PC-9 (cell line): ENCODE data around the gene SNAPC1. TPM values are rescaled to one million over a fixed set of nuclear protein-coding genes. Genes with fewer than 3 reads are reported as not detected.

Experiments
- BruUV-seq: library from RNA; stranded (reverse); fragments of 400-500 nt; replicated peaks from 2 replicates; lab custom pipeline; 2021; lab: Mats Ljungman, UMichigan
- CTCF ChIA-PET: fragments of 300-600 bp; sonication (Branson Sonifier 250); formaldehyde crosslinking; loops from one replicate; lab custom pipeline; 2022; ENCODE audit warnings: antibody characterized with exemption; lab: Charles Lee
- POLR2A ChIA-PET: fragments of 300-600 bp; sonication (Branson Sonifier 250); formaldehyde crosslinking; loops from one replicate; lab custom pipeline; 2022; ENCODE audit warnings: antibody characterized with exemption; ENCODE audit not compliant: unreplicated experiment; lab: Charles Lee
- DNase-seq, 2 experiments: peaks; one replicate each; pipeline versions ENCODE4 v3.0.0 to v3.0.0-alpha.2; 2015 to 2022; ENCODE audit warnings: mixed read lengths in 1 of 2
- H2AFZ ChIP-seq: fragments of 200-600 bp; sonication (generic); 2 replicates; pipeline ENCODE4 v1.8.1; 2017; ENCODE audit warnings: antibody characterized with exemption
- H3F3A ChIP-seq: fragments of 200-600 bp; sonication (generic); 2 replicates; pipeline ENCODE4 v1.8.1; 2017; ENCODE audit warnings: antibody characterized with exemption, mild to moderate bottlenecking, low read depth; ENCODE audit not compliant: insufficient read depth
- H3K27ac ChIP-seq: fragments of 200-600 bp; sonication (generic); 2 replicates; pipeline ENCODE4 v1.6.1; 2016; ENCODE audit warnings: mixed run types
- H3K27me3 ChIP-seq: fragments of 200-600 bp; sonication (generic); 2 replicates; pipeline ENCODE4 v1.6.1; 2016; ENCODE audit warnings: low read depth, mixed run types; ENCODE audit not compliant: insufficient read depth
- H3K36me3 ChIP-seq: fragments of 200-600 bp; sonication (generic); 2 replicates; pipeline ENCODE4 v1.6.1; 2016; ENCODE audit warnings: low read depth, mixed run types
- H3K4me1 ChIP-seq: fragments of 200-600 bp; sonication (generic); replicated peaks from 2 replicates; pipeline ENCODE4 v1.6.1; 2016; ENCODE audit warnings: mixed run types; ENCODE audit not compliant: insufficient read depth
- H3K4me2 ChIP-seq: fragments of 200-600 bp; sonication (generic); 2 replicates; pipeline ENCODE4 v1.6.1; 2017; ENCODE audit warnings: mixed run types
- H3K4me3 ChIP-seq: fragments of 200-600 bp; sonication (generic); 2 replicates; pipeline ENCODE4 v1.6.1; 2016; ENCODE audit warnings: mixed run types
- H3K79me2 ChIP-seq: fragments of 200-600 bp; sonication (generic); 2 replicates; pipeline ENCODE4 v1.6.1; 2017; ENCODE audit warnings: low read depth, mixed run types
- H3K9me2 ChIP-seq: fragments of 200-600 bp; sonication (generic); 2 replicates; pipeline ENCODE4 v1.8.1; 2017; ENCODE audit warnings: mild to moderate bottlenecking; ENCODE audit not compliant: insufficient read depth
- H3K9me3 ChIP-seq: fragments of 200-600 bp; sonication (generic); 2 replicates; pipeline ENCODE4 v1.8.1; 2016; ENCODE audit warnings: low read depth; ENCODE audit not compliant: insufficient read depth
- H4K20me1 ChIP-seq: fragments of 200-600 bp; sonication (generic); 2 replicates; pipeline ENCODE4 v1.8.1; 2017; ENCODE audit not compliant: insufficient read depth
- CTCF ChIP-seq: fragments of 200-600 bp; sonication (generic); conservative IDR thresholded peaks from 2 replicates; pipeline ENCODE4 v1.6.1; 2017; ENCODE audit warnings: mixed run types, antibody characterized with exemption, mild to moderate bottlenecking, moderate library complexity
- EZH2 ChIP-seq: fragments of 200-600 bp; sonication (generic); IDR thresholded peaks from 2 replicates; pipeline ENCODE4 v1.8.0; 2017; ENCODE audit warnings: antibody characterized with exemption, low read depth
- intact Hi-C: fragments of 100-400 bp; cut with micrococcal nuclease; formaldehyde crosslinking; loops from one replicate; pipeline ENCODE4 v1.10.0; 2022; ENCODE audit not compliant: unreplicated experiment
- total RNA-seq: library from RNA; stranded (reverse); gene quantifications from 2 replicates; pipeline ENCODE4 v1.2.3, GENCODE V29; 2021

The SNAPC1 gene
- total RNA-seq, 1 experiment from 2014 or later = 18.0 TPM

DNA sequence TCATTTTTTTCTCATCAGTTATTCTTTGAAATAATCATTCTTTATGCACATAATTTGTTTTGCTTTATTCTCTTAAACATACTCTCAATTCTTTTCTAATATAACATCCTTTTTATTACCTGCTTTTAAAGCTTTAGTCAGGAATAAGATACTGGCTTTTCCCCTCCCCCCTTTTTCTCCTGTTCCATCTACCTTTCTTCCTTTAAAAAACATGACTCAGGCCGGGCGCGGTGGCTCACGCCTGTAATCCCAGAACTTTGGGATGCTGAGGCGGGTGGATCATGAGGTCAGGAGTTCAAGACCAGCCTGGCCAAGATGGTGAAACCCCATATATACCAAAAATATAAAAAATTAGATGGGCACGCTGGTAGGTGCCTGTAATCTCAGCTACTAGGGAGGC, 41.5 kb upstream of the SNAPC1 start:
- no peak for DNase-seq
- ChIA-PET POLR2A (interaction anchor here (0.6 kb wide), 1 partner anchor 1631 kb away, joined by 7 read pairs; no protein-coding TSS in a partner anchor), CTCF (no interaction called here)
- BruUV-seq = no TSS peak
- TF ChIP-seq CTCF = no peak
- intact Hi-C loops = no loop called here
- H2AFZ ChIP-seq = no peak overlapping the region
- H3K9me2 ChIP-seq = no peaks in the 10 kb centered on the region
- H3K79me2 ChIP-seq = peaks cover 97% of the 10 kb centered on the region
- no peak overlapping the region for H3K4me3 ChIP-seq
- peaks cover 98% of the 10 kb centered on the region for H3F3A ChIP-seq
- H3K27me3 ChIP-seq = no peaks in the 10 kb centered on the region
- H3K27ac ChIP-seq = peak overlapping the region; percentile 40; the same call in 1 of the 2 replicates
- peaks cover 49% of the 10 kb centered on the region for H3K4me1 ChIP-seq
- peaks cover 66% of the 10 kb centered on the region for H3K36me3 ChIP-seq
- H3K9me3 ChIP-seq = no peaks in the 10 kb centered on the region
- peaks cover 63% of the 10 kb centered on the region for H4K20me1 ChIP-seq
- H3K4me2 ChIP-seq = no peak overlapping the region

DNA sequence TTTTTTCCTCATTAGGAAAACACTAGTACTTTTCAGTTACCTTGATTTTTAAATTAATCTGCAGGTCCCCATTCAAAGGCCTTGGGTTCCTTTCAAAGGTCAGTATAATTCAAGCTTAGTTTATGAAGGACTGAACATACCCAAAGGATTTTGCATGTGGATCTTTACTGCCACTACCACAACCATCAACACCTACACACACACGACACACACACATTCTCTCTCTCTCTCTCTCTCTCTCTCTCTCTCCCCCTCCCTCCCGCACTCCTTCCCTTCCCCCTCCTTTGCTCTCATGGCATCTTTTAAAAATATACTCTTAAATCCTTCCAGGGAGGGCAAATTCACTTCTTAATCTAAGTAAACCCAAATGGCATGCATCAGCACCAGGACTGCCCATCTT, 38.1 kb upstream of the SNAPC1 start:
- Histone ChIP-seq H3K4me3 (no peak overlapping the region), H3K4me2 (no peak overlapping the region), H3K9me2 (no peaks in the 10 kb centered on the region), H3K4me1 (peaks cover 17% of the 10 kb centered on the region), H3K9me3 (no peaks in the 10 kb centered on the region), H3K27ac (no peak overlapping the region; the same call in 1 of the 2 replicates), H3K27me3 (no peaks in the 10 kb centered on the region), H3F3A (peaks cover 98% of the 10 kb centered on the region), H4K20me1 (peaks cover 32% of the 10 kb centered on the region), H3K79me2 (peaks cover 97% of the 10 kb centered on the region), H2AFZ (no peak overlapping the region), H3K36me3 (peaks cover 85% of the 10 kb centered on the region)
- TF ChIP-seq EZH2 (no peak), CTCF (no peak)
- DNase-seq = no peak
- ChIA-PET CTCF (no interaction called here), POLR2A (interaction anchor here (0.6 kb wide), 1 partner anchor 38 kb away, joined by 29 read pairs; the partner anchor contains the start of gene SNAPC1)
- no TSS peak for BruUV-seq
- intact Hi-C loops = no loop called here

GRCh38 chr14:61726778-61727658, 35.2 kb upstream of the SNAPC1 start:
- intact Hi-C loops = no loop called here
- CTCF ChIA-PET = interaction anchor here (1.0 kb wide), 1 partner anchor 256 kb away, joined by 6 read pairs; no protein-coding TSS in a partner anchor

More at GRCh38 chr14:61726778-61727658, 35.2 kb upstream of the SNAPC1 start:
- Histone ChIP-seq H3K27me3 (no peaks in the 10 kb centered on the region), H3K79me2 (peaks cover 99% of the 10 kb centered on the region), H4K20me1 (peaks cover 28% of the 10 kb centered on the region), H3K4me1 (no peaks in the 10 kb centered on the region), H3F3A (peaks cover 98% of the 10 kb centered on the region), H3K36me3 (peaks cover 95% of the 10 kb centered on the region), H2AFZ (no peak overlapping the region), H3K27ac (peak overlapping the region; percentile 35), H3K9me2 (no peaks in the 10 kb centered on the region), H3K4me2 (no peak overlapping the region), H3K4me3 (no peak overlapping the region), H3K9me3 (no peaks in the 10 kb centered on the region)
- TF ChIP-seq CTCF (no peak), EZH2 (no peak)
- POLR2A ChIA-PET = no interaction called here
- no peak for DNase-seq
- no TSS peak for BruUV-seq
